HG03060 (cell line): ENCODE measurements around the gene EXOC4.

ENCODE experiments used
- ATAC-seq: cut with Tn5 transposase; IDR thresholded peaks from one replicate; pipeline ENCODE4 v1.9.1; 2021; ENCODE audit warnings: low read depth, moderate number of reproducible peaks; ENCODE audit not compliant: unreplicated experiment

Gene EXOC4

DNA sequence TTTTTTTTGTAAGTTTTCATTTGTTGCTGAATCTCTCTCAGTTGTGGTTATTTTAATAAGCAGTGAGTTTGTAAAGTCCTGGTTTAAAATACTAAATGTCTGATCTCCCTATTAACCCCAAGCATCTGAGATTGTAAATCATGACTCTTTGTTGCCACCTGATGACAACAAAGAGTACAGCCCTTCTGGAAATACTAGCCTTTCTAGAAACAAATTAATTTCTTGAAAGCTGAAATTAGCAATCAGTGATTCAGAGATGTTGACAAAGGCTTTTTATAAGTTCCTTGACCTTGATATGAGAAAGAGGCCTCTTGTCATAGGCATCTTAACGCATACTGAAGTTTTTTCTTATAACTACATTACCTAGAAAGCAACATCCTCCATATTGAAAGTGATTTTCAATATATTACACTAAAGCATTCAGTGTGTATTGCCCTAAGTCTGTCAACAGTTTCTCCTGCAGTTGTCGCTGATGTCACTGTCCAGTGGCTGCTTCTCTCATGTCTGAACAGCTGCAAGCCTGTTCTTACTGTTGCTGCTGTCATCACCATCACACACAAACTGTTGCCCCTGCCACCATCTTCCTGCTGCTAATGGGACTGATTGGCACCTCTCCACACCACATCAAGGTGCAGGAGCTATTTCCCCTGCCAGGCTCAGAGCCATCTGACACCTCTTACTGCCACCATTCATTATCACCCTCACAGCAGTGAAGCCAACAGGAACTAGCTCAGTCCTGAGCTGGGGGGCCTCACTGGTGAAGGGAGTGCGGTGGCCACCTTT lies 779.1 kb downstream of the EXOC4 start:
- no peak for ATAC-seq

DNA sequence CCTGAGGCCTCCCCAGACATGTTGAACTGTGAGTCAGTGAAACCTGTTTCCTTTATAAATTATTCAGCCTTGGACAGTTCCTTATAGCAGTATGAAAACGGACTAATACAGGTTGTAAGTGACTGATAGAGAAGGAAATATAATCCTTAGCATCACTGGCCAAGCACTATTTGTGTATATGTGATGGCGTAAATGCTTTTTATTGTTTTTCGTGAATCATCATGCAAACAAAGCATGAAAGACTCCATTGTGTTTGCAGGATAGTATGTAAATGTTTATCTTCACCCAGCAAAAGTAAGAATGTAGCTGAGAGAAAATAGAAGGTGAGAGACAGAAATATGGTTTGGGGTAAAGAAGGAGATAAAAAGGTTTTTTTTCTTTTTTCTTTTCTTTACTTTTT lies 781.8 kb downstream of the EXOC4 start:
- ATAC-seq, result no peak

DNA sequence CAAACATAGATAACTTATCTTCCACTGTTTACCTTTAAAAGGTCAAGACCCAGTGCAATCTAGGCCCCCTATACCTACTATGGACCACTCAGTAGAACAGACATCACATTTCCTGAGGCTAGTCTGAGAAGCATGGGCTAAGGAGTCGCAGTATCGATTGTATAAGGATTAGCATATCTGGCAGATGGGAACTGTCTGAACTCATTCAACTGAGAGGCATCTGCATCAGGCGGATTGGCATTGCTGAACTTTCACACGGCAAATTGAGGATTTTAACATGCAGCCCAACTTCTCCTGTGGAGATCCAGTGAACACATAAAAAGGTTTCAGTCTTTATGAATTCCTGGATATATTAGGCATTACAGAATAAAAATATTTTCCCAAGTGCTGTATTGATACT lies 785.1 kb downstream of the EXOC4 start:
- ATAC-seq, result no peak

- ATAC-seq, result no peak
These were observed 788.1 kb downstream of the EXOC4 start for GRCh38 chr7:134040988-134041387.

- ATAC-seq, result no peak
These were observed 788.6 kb downstream of the EXOC4 start for GRCh38 chr7:134041477-134041876.

GRCh38 chr7:134042307-134042706 lies 789.4 kb downstream of the EXOC4 start:
- no peak for ATAC-seq

DNA sequence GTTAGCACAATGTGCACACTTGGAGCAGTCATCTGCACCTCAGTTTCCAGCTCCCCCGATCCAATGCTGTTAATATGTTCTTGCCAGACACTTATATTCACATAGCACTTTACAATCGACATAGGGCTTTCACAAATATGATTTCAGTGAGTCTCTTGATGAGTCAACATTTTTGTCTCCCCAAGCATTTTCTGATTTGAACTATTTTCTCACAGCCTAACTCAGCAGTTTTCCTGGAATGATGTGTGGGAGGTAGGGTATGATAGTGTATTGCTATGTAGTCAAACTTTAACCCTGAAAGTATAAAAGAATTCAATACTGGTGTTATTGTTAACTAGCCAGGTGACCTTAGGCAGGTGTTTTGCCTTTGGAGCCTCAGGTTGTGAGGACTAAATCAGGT lies 791.8 kb downstream of the EXOC4 start:
- no peak for ATAC-seq

DNA sequence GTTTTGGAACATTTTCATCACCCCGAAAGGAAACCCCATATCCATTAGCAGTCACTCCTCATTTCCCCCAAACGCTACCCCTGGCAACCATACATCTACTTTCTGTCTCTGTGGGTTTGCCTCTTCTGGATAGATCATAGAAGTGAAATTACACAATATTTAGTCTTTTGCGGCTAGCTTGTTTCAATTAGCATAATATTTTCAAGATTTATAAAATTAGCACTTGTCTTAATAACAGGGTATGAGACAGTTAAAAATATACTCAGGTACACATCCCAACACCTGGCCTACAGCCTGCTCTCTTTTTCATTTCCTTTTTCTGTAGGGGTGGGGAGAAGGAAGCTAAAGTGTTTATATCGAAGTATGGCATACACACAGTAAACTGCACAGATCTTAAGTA lies 792.8 kb downstream of the EXOC4 start:
- ATAC-seq, result no peak

GRCh38 chr7:134046594-134047128 lies 793.8 kb downstream of the EXOC4 start:
- no peak for ATAC-seq

- ATAC-seq, result no peak
These were observed 794.8 kb downstream of the EXOC4 start for GRCh38 chr7:134047675-134048074.

DNA sequence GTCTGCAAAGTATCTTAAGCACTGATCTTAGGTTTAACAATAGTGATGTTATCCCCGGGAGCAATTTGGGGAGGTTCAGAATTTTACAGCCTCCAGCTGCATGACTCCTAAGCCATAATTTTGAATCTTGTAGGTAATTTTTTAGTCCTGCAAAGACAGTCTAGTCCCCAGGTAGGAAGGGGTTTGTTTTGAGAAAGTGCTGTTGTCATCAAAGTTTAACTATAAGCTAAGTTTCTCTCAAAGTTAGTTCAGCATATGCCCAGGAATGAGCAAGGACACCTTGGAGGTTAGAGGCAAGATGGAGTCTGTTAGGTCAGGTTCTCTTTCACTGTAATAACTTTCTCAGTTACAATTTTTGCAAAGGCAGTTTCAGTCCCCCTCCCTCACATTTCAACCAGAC lies 795.3 kb downstream of the EXOC4 start:
- ATAC-seq, result no peak

- no peak for ATAC-seq
These were observed 798.1 kb downstream of the EXOC4 start for GRCh38 chr7:134051020-134051419.

GRCh38 chr7:134056816-134057215 lies 803.9 kb downstream of the EXOC4 start:
- no peak for ATAC-seq

DNA sequence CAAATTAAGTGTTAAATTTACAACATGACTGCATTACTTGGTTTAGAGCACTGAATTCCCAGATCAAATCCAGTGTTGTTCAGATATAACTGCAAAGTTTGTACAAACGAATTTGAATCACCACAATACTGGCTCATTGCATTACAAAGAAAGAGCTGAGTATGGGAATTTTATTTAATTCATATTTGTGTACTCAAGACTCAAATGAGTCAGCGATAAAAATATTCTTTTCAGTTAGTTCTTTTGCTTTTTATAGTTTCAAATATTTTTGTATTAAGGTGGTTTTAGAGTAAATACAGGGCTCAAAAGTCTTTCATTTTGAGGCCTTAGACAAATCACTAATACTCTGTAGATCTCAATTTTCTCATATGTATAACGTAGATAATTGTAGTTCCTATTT lies 805.6 kb downstream of the EXOC4 start:
- no peak for ATAC-seq

DNA sequence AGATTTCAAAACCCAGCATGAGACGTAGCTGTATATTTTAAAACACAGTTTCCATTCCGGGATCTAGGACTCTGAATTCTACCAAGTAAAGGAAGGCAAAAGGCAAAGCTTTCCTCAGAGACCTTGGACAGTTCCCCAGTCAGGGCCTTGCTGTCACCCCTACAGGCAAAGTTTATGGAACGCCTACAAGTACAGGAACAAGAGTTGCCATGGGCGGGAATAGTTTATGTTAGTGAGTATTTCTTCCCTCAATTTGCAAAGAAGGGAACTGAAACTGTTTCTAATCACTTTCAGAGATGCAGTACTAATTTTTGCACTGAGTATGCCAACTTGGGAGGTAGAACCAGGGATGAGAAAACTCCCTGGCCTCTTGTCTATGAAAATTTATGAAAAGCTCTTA lies 806.1 kb downstream of the EXOC4 start:
- ATAC-seq, result no peak

GRCh38 chr7:134059921-134060320 lies 807.0 kb downstream of the EXOC4 start:
- ATAC-seq, result no peak

DNA sequence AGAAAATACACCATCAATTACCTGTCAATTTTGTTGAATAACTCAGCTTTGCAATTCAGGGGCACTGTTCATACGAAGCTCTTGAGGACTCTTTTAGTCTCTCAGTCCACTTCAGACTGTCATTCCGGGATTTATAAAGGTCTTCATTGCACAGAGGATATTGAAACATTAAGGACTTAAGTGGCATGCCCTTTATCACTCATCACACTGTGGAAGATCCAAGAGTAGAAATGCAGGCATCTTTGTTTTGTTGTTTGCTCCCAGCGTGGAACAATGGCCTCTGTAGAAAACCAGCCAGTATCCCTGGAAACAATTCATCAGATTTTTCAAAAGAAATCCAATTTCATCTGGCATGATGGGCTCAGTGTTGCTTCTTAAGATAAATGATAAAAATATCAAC lies 808.0 kb downstream of the EXOC4 start:
- ATAC-seq, result no peak

- no peak for ATAC-seq
These were observed 809.6 kb downstream of the EXOC4 start for GRCh38 chr7:134062460-134062859.

GRCh38 chr7:134065415-134065814 lies 812.5 kb downstream of the EXOC4 start:
- no peak for ATAC-seq

- ATAC-seq, result no peak
These were observed 814.3 kb downstream of the EXOC4 start for GRCh38 chr7:134067164-134067563.

DNA sequence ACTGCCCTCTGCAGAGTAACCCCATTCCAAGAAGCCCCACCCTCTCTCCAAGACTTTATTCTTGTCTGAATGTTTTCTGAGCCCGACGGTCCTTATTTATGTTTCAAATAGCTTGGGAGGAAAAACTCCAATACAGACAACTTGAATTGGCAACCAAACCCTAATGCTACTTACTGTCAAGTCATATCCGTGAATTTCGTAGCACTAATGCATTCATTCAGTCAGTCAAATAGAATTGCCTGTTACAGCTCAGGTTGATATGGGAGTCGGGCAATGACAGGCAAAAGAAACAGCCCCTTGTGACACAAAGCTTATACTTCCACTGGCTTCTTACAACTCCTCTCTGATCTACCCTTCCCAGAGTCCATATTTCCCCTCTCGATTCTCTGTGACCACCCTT lies 815.8 kb downstream of the EXOC4 start:
- no peak for ATAC-seq

- ATAC-seq, result no peak
These were observed 816.3 kb downstream of the EXOC4 start for GRCh38 chr7:134069187-134069586.
